Endodermal cell (in vitro differentiated cells): ENCODE measurements around the gene CARHSP1. TPM values are rescaled to one million over a fixed set of nuclear protein-coding genes. Genes with fewer than 3 reads are reported as not detected.

Experiments
- DNase-seq: peaks from one replicate; pipeline ENCODE4 v3.0.0-alpha.2; 2017
- H3K27ac ChIP-seq: 2 replicates; pipeline ENCODE4 v1.5.1; 2013; ENCODE audit warnings: mild to moderate bottlenecking, low read depth, low read length, moderate library complexity
- H3K27me3 ChIP-seq: 2 replicates; pipeline ENCODE4 v1.6.1; 2013; ENCODE audit warnings: mild to moderate bottlenecking, low read length, moderate library complexity; ENCODE audit not compliant: insufficient read depth, control insufficient read depth, poor library complexity, severe bottlenecking
- H3K36me3 ChIP-seq: 2 replicates; pipeline ENCODE4 v1.7.0; 2013; ENCODE audit warnings: mild to moderate bottlenecking, low read length, moderate library complexity; ENCODE audit not compliant: control insufficient read depth, insufficient read depth
- H3K4me1 ChIP-seq: one replicate; pipeline ENCODE4 v1.7.0; 2013; ENCODE audit warnings: low read length; ENCODE audit not compliant: control insufficient read depth, insufficient read depth
- H3K4me3 ChIP-seq: 2 replicates; pipeline ENCODE4 v1.5.1; 2013; ENCODE audit warnings: mild to moderate bottlenecking, low read length, moderate library complexity
- H3K9ac ChIP-seq: 2 replicates; pipeline ENCODE4 v1.6.1; 2013; ENCODE audit warnings: mild to moderate bottlenecking, low read length, moderate library complexity; ENCODE audit not compliant: poor library complexity, severe bottlenecking; ENCODE audit errors: extremely low read depth
- H3K9me3 ChIP-seq: 2 replicates; pipeline ENCODE4 v1.6.1; 2013; ENCODE audit warnings: mild to moderate bottlenecking, low read length, moderate library complexity; ENCODE audit not compliant: control insufficient read depth
- H3K27ac Mint-ChIP-seq: 2 replicates; pipeline ENCODE4 v1.8.0; 2020; ENCODE audit warnings: mixed read lengths
- H3K27me3 Mint-ChIP-seq: 2 replicates; pipeline ENCODE4 v1.8.0; 2021; ENCODE audit warnings: mild to moderate bottlenecking, mixed read lengths; ENCODE audit not compliant: insufficient read depth
- H3K36me3 Mint-ChIP-seq: 2 replicates; pipeline ENCODE4 v1.8.0; 2020; ENCODE audit warnings: low read depth, mixed read lengths
- H3K4me1 Mint-ChIP-seq: 2 replicates; pipeline ENCODE4 v1.8.0; 2020; ENCODE audit warnings: mixed read lengths
- H3K4me3 Mint-ChIP-seq: 2 replicates; pipeline ENCODE4 v1.8.0; 2020; ENCODE audit warnings: mild to moderate bottlenecking, moderate library complexity, mixed read lengths
- H3K9me3 Mint-ChIP-seq: 2 replicates; pipeline ENCODE4 v1.8.0; 2020; ENCODE audit warnings: mild to moderate bottlenecking, mixed read lengths
- CTCF ChIP-seq: fragments of 200-600 bp; sonication (generic); conservative IDR thresholded peaks from 2 replicates; pipeline ENCODE4 v1.5.0; 2021; ENCODE audit warnings: antibody characterized with exemption, mild to moderate bottlenecking
- WGBS, 2 experiments: methylation state at CpG; one replicate each; pipeline versions ENCODE4 v1.1.5 to v1.1.7; 2013; ENCODE audit warnings: missing lambda C conversion rate in 2 of 2, mixed read lengths in 1 of 2; ENCODE audit not compliant: insufficient coverage in 1 of 2, insufficient read length in 1 of 2; 5-methylcytosine and 5-hydroxymethylcytosine counted together
- total RNA-seq, 2 donors: library from RNA; stranded (reverse); fragmentation: NEBNext Ultra II Directional in 1 of 2; extraction: Animal tissue kit (Norgen Biotek cat#: 25700) in 1 of 2; gene quantifications; 2 replicates in 1 of 2; 3 replicates in 1 of 2; pipeline ENCODE4 v1.2.1, GENCODE V29; 2021

The CARHSP1 gene
- total RNA-seq, 2 donors from 2014 or later = 233 to 275 TPM

GRCh38 chr16:8850279-8850885 lies 18.4 kb downstream of the CARHSP1 start:
- WGBS, 2 experiments = 80 to 90% methylated on average over 4 to 11 of the region's 11 CpGs
- Mint-ChIP-seq H3K36me3 (peaks cover 75% of the 10 kb centered on the region), H3K4me1 (peaks cover 23% of the 10 kb centered on the region), H3K4me3 (no peak overlapping the region), H3K27me3 (no peaks in the 10 kb centered on the region), H3K9me3 (no peaks in the 10 kb centered on the region), H3K27ac (peak overlapping the region; percentile 57)
- Histone ChIP-seq H3K4me1 (peaks cover 15% of the 10 kb centered on the region), H3K4me3 (no peak overlapping the region), H3K36me3 (peaks cover 83% of the 10 kb centered on the region), H3K27me3 (no peaks in the 10 kb centered on the region), H3K27ac (no peak overlapping the region), H3K9ac (no peak overlapping the region), H3K9me3 (no peaks in the 10 kb centered on the region)
- TF ChIP-seq CTCF = no peak
- DNase-seq = no peak

GRCh38 chr16:8849411-8850011 lies 19.3 kb downstream of the CARHSP1 start:
- peaks cover 27% of the 10 kb centered on the region for H3K4me1 Mint-ChIP-seq
- H3K9ac ChIP-seq = no peak overlapping the region
- H3K27me3 ChIP-seq = no peaks in the 10 kb centered on the region
- H3K36me3 Mint-ChIP-seq = peaks cover 75% of the 10 kb centered on the region
- H3K36me3 ChIP-seq = peaks cover 74% of the 10 kb centered on the region
- H3K27ac Mint-ChIP-seq = peak overlapping the region; percentile 81
- TF ChIP-seq CTCF = no peak
- H3K4me3 ChIP-seq = no peak overlapping the region
- WGBS, 2 experiments = 86 to 87% methylated on average over 19 of the region's 19 CpGs
- no peaks in the 10 kb centered on the region for H3K9me3 Mint-ChIP-seq
- H3K9me3 ChIP-seq = no peaks in the 10 kb centered on the region
- H3K4me1 ChIP-seq = peaks cover 15% of the 10 kb centered on the region
- H3K27ac ChIP-seq = peak overlapping the region; percentile 64
- no peaks in the 10 kb centered on the region for H3K27me3 Mint-ChIP-seq
- H3K4me3 Mint-ChIP-seq = no peak overlapping the region
- DNase-seq = no peak

GRCh38 chr16:8848939-8849391 lies 19.8 kb downstream of the CARHSP1 start:
- Histone ChIP-seq H3K27ac (peak overlapping the region; percentile 64), H3K9me3 (no peaks in the 10 kb centered on the region)

More at GRCh38 chr16:8848939-8849391, 19.8 kb downstream of the CARHSP1 start:
- peaks cover 13% of the 10 kb centered on the region for H3K4me1 ChIP-seq
- peaks cover 72% of the 10 kb centered on the region for H3K36me3 Mint-ChIP-seq
- no peak for DNase-seq
- no peaks in the 10 kb centered on the region for H3K9me3 Mint-ChIP-seq
- no peaks in the 10 kb centered on the region for H3K27me3 ChIP-seq
- no peak overlapping the region for H3K4me3 Mint-ChIP-seq
- peaks cover 69% of the 10 kb centered on the region for H3K36me3 ChIP-seq
- H3K27ac Mint-ChIP-seq = peak overlapping the region; percentile 81
- peaks cover 30% of the 10 kb centered on the region for H3K4me1 Mint-ChIP-seq
- WGBS, 2 experiments = 92 to 96% methylated on average over 6 to 8 of the region's 8 CpGs
- H3K27me3 Mint-ChIP-seq = no peaks in the 10 kb centered on the region
- no peak overlapping the region for H3K9ac ChIP-seq
- H3K4me3 ChIP-seq = no peak overlapping the region
- TF ChIP-seq CTCF = no peak
